ENCODE data around the gene NPAS1. TPM values are rescaled to one million over a fixed set of nuclear protein-coding genes. Genes with fewer than 3 reads are reported as not detected.

NPAS1 gene
- total and polyA plus RNA-seq, 7 donors, result 0.04 to 0.23 (median 0.18) TPM; not detected in 3

GRCh38 chr19:47000373-47000772, 19.3 kb upstream of the NPAS1 start:
- intact Hi-C loops (cut with DNase I), result no loop called here
- no peak overlapping the region for H3K4me3 ChIP-seq
- ATAC-seq (no peak), DNase-seq (no peak)
- no peak overlapping the region for H3K27ac ChIP-seq
- no peaks in the 10 kb centered on the region for H3K9me3 ChIP-seq
- H3K4me1 ChIP-seq, result peaks cover 16% of the 10 kb centered on the region
- H3K27me3 ChIP-seq (ENCODE audit: insufficient read depth in 3 of 3, low read length in 2 of 3), result peaks cover 0 to 3% (median 0%) of the 10 kb centered on the region in 3 donors
- 95 to 98% (median 95%) methylated on average over 17 to 18 of the region's 18 CpGs for WGBS, 3 donors
- no peak for TF ChIP-seq CTCF (IDR thresholded peaks at IDR 0.05)
- H3K36me3 ChIP-seq (ENCODE audit: insufficient read depth in 1 of 2, low read depth in 1 of 2), result peaks cover 3 to 47% of the 10 kb centered on the region in 2 donors

- intact Hi-C loops (cut with DNase I), result no loop called here
- H3K4me1 ChIP-seq, result peaks cover 16% of the 10 kb centered on the region
- H3K27me3 ChIP-seq (ENCODE audit: insufficient read depth in 3 of 3, low read length in 2 of 3), result peaks cover 0 to 6% (median 0%) of the 10 kb centered on the region in 3 donors
- 89 to 90% (median 90%) methylated on average over 11 of the region's 11 CpGs for WGBS, 3 donors
- H3K27ac ChIP-seq, result no peak overlapping the region
- H3K36me3 ChIP-seq (ENCODE audit: insufficient read depth in 1 of 2, low read depth in 1 of 2), result peaks cover 3 to 47% of the 10 kb centered on the region in 2 donors
- H3K4me3 ChIP-seq, result no peak overlapping the region
- peak in 1 of 4 donors; percentile 2 for ATAC-seq
- no peak for DNase-seq
- no peak for TF ChIP-seq CTCF (IDR thresholded peaks at IDR 0.05)
- H3K9me3 ChIP-seq, result no peaks in the 10 kb centered on the region
These were observed 18.1 kb upstream of the NPAS1 start for GRCh38 chr19:47001584-47001983.

- intact Hi-C loops (cut with DNase I), result no loop called here
- H3K36me3 ChIP-seq (ENCODE audit: insufficient read depth in 1 of 2, low read depth in 1 of 2), result peaks cover 3 to 44% of the 10 kb centered on the region in 2 donors
- ATAC-seq, result peak; percentile 62 to 77 (median 66)
These were observed 17.4 kb upstream of the NPAS1 start for GRCh38 chr19:47002106-47002766.

GRCh38 chr19:47002853-47003610, 16.6 kb upstream of the NPAS1 start:
- Histone ChIP-seq H3K36me3 (ENCODE audit: insufficient read depth in 1 of 2, low read depth in 1 of 2) (peaks cover 3 to 36% of the 10 kb centered on the region in 2 donors), H3K27me3 (ENCODE audit: insufficient read depth in 3 of 3, low read length in 2 of 3) (peaks cover 0 to 6% (median 0%) of the 10 kb centered on the region in 3 donors), H3K4me1 (peaks cover 16% of the 10 kb centered on the region), H3K9me3 (no peaks in the 10 kb centered on the region), H3K4me3 (no peak overlapping the region), H3K27ac (no peak overlapping the region)
- no peak for DNase-seq
- ATAC-seq, result peak in 3 of 4 donors; percentile 12 to 20 (median 20)
- 53 to 65% (median 54%) methylated on average over 26 of the region's 26 CpGs for WGBS, 3 donors
- intact Hi-C loops (cut with DNase I), result no loop called here
- TF ChIP-seq CTCF (IDR thresholded peaks at IDR 0.05), result no peak

More at GRCh38 chr19:47002106-47002766, 17.4 kb upstream of the NPAS1 start:
- no peak overlapping the region for H3K4me3 ChIP-seq
- H3K4me1 ChIP-seq, result peaks cover 16% of the 10 kb centered on the region
- H3K27me3 ChIP-seq (ENCODE audit: insufficient read depth in 3 of 3, low read length in 2 of 3), result peaks cover 0 to 6% (median 0%) of the 10 kb centered on the region in 3 donors
- no peaks in the 10 kb centered on the region for H3K9me3 ChIP-seq
- peak; percentile 43 for TF ChIP-seq CTCF (IDR thresholded peaks at IDR 0.05)
- H3K27ac ChIP-seq, result no peak overlapping the region
- peak in 1 of 2 donors; percentile 71 for DNase-seq
- WGBS, 3 donors, result 63 to 70% (median 67%) methylated on average over 23 of the region's 23 CpGs

Data from psoas muscle (tissue), 8 donors.